GM21367 (cell line): ENCODE measurements around the gene ZDHHC22.

ENCODE experiments used
- ATAC-seq: cut with Tn5 transposase; IDR thresholded peaks from one replicate; pipeline ENCODE4 v1.9.1; 2021; ENCODE audit not compliant: unreplicated experiment

ZDHHC22 gene

GRCh38 chr14:77157740-77158139, 16.1 kb upstream of the ZDHHC22 start:
- no peak for ATAC-seq

DNA sequence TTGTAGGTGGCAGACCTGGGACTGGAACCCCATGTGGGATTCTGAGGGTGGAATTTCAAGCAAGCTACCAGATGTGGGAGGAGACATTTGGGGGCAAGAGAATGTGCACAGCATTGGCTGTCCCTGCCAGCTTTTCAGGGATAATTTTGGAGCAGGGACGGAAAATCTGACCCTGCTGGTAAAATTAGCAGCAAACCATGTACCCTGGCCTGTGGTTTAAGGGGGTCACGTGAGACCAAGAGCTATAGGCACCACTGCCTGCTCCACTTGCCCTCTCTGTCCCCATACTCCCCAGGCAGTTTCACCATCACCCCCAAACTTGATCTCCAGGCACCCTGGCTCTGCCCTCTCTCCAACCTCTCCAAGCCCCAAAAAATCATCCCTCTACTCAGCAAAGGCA, 13.5 kb upstream of the ZDHHC22 start:
- ATAC-seq: no peak

GRCh38 chr14:77154421-77154820, 12.8 kb upstream of the ZDHHC22 start:
- ATAC-seq: no peak

DNA sequence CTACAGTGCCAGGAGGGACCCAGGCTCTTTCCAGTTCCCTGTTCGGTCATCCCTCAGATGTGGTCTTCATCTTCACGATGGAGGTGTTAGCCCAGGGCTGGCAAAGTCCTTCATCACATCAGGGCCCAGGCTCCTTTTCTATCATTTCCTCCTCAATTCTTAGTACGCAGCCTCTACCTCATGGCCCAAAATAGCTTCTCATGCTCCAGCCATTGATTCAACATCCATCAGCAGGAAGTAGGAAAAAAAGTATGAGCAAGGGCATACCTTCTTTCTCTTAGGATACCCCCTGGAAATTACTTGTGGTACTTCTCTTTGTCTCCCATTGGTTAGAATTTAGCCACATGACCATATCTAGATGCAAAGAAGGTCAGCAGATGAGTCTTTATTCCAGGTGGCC, 12.2 kb upstream of the ZDHHC22 start:
- no peak for ATAC-seq

DNA sequence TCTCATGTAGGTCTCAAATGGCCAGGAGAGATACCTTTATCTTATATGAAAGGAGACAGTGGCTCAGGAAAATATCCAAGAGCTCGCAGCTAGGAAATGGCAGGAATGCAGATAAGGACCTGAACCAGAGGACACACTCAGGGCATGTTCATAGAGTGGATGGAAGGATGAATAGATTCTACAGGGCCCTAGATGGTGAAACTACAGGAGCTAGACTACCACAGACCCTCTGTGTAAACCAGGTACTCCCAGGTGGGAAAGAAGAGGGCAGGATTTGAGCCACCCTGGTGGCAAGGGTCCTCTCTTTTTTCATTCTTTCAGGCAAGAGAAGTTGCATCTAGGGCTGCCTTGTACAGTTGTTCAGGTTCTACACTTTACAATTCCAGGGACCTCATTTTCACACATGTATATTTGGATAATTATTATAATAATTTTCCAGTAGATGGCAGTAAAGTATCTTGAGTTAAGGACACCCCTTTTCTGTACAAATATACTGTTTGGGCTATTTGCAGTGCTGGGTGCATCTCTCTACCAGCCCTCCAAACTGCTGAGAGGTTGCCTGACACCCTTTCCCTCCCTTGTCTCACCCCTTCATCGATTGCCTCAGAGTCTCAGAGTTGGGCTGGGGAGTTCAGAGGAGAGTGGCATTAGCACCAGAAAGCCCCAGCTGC, 10.5 kb upstream of the ZDHHC22 start:
- ATAC-seq: no peak

DNA sequence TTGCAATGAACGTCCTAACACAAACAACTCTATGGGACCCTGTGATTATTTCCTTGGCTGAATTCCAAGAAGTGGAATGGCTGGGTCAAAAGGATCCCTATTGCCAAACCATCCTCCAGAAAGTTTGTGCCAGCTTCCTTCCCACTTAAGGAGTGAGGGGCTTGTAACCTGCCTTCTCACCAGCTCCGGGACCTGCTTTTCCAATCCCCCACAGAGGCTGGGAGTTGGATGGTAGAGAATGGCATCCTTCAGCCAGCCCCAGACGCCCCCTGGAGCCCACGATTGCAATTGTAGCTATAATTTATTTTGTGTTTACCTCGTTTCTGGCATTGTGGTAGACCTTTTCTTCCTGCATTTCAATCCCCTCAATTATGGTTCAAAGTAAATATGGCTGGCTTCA, 9.7 kb upstream of the ZDHHC22 start:
- no peak for ATAC-seq

- ATAC-seq: no peak
Observed at GRCh38 chr14:77148510-77149231, 7.1 kb upstream of the ZDHHC22 start.

DNA sequence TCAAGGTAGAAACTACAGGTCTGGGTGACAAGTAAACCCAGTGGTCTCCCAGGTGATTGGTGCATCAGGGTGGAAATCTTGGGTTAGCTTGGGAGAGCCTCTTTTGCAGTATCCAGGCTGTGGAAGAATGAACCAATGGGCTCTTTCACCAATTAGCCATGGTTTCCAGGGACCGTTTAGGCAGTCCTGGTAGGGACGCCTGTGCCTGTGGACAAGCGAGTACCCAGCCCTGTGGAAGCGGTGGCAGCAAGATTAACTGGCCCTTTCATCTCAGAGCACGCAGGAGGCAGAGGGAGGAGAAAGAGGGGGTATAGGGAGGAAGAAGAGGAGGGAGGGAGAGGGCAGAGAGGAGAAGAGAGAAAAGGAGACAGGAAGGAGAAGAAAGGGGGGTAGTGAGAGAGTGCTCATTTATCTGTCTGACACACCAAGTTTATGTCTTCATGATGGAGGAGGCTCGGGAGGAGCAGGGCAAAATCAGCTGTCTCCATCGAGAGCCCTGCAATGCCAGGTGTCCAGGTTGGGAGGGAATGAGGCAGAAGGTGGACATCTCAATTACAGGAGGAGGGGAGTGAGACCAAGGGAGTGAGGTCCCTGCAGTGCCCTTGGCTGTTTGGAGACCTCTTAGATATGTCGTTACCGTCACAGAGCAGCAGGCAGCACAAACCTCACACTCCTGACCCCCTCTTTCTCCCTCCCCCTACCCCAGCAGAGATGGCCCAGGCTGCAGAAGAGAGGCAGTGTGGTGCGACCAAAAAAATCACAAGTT, 4.6 kb upstream of the ZDHHC22 start:
- no peak for ATAC-seq

GRCh38 chr14:77144412-77145115, 3.0 kb upstream of the ZDHHC22 start:
- ATAC-seq: no peak

- ATAC-seq: no peak
Observed at GRCh38 chr14:77143071-77143470, 1.5 kb upstream of the ZDHHC22 start.

- no peak for ATAC-seq
Observed at GRCh38 chr14:77142005-77142800, 612 bp upstream of the ZDHHC22 start.

DNA sequence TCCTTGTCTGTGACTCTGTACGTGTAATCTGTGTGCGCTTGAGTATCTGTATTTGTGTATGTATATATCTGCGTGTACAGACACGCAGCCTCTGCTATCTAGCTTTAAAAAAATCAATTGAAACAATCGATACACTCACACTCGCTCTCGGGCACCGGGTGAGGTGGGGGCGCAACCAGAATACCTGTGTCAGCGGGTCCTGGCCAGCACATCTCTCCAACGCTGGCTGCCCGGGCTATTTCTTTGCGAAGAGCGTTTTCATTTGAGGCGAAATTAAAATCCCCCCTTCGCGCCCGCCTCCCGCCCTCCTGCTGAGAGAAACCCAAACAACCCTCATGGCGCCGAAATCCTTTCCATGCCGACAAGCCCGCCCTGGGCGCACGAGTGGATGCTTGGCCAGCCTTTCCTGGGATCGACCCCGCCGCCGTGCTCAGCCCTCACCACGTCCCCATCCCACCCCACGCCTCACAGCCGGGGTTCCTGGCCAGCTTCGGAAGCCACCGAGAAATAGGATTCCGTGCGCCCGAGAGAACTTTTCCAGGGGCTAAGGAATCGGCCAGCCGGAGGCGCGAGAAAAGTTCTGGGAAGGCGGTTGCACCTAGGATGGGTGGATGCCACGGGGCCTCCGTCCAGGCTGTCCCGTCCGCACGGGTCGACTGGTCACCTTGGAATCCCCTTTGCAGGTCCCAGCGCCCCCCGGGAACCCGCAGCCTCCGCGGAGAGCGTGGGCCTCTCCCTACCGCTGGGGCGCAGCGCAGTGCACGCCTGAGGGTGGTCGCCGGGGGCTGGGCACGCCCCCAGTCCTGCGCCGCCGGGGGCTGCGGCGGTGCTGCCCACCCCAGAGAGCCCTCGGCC, 1.0 kb downstream of the ZDHHC22 start:
- ATAC-seq: no peak

GRCh38 chr14:77139540-77140358, 1.8 kb downstream of the ZDHHC22 start:
- ATAC-seq: no peak

- no peak for ATAC-seq
Observed at GRCh38 chr14:77139022-77139421, 2.6 kb downstream of the ZDHHC22 start.

GRCh38 chr14:77133720-77134338, 7.8 kb downstream of the ZDHHC22 start:
- ATAC-seq: no peak

- no peak for ATAC-seq
Observed at GRCh38 chr14:77131871-77132486, 9.6 kb downstream of the ZDHHC22 start.

DNA sequence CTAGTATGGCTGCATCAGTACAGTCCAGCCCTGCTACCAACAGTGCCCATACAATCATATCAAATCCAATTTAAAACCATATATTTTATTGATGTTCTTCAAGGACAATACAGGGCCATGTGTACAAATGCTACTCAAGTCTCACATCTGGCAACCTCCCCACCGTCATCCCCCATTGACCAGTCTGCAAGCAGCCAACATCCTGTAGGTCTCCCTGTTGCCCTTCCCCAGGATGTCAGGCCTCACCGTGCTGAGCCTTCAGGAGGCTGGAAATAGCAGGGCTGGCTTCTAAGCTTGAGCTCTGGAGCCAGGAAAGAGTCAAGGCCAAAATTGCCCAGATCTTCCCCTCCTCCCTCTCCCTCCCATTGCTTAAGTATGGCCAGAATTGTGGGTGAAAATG, 10.4 kb downstream of the ZDHHC22 start:
- ATAC-seq: no peak

- ATAC-seq: no peak
Observed at GRCh38 chr14:77130386-77130785, 11.2 kb downstream of the ZDHHC22 start.
